Inferior parietal cortex (tissue), 1 donor: ENCODE results near the gene NSMCE4A.
"Not testable (repeated sequence)": the region's sequence is repeated elsewhere in the genome, so short reads cannot be mapped to it uniquely, and the experiment has no call there.

ENCODE experiments used
- DNase-seq: peaks from one replicate; pipeline ENCODE4 v3.0.0-alpha.2; 2016; ENCODE audit errors: extremely low spot score

NSMCE4A gene, protein sequence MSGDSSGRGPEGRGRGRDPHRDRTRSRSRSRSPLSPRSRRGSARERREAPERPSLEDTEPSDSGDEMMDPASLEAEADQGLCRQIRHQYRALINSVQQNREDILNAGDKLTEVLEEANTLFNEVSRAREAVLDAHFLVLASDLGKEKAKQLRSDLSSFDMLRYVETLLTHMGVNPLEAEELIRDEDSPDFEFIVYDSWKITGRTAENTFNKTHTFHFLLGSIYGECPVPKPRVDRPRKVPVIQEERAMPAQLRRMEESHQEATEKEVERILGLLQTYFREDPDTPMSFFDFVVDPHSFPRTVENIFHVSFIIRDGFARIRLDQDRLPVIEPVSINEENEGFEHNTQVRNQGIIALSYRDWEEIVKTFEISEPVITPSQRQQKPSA

DNA sequence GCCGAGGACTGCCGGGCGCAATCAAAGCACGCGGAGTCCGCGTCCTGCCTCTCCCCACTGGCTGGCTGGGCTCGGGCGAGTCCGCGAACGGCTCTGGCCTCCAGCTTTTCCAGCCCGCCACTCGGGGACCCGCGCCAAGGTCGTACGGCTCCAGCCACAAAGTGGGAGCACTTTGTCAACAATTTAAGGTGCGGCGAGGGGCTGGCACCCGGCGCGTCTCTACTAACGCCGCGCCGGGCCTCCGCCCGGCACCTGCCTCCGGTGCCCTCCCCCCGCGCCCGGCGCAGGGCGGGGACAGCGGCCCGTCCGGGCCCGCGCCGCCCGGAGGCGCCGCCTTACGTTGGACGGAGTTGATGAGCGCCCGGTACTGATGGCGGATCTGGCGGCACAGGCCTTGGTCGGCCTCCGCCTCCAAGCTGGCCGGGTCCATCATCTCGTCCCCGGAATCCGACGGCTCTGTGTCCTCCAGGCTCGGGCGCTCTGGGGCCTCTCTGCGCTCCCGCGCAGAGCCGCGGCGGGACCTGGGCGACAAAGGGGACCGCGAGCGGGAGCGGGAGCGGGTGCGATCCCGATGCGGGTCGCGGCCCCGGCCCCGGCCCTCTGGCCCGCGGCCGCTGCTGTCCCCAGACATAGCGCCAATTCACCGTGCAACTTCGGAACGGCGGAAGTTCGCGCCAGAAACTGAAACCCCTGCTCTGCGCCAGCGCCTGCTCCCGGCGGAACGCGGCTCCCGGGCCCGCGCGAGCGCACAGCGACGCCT, at the start of gene NSMCE4A:
Gene NSMCE4A, minus strand, starts transcription at position 683 of the 760 bp plus-strand sequence. Its CDS starts 52 bp downstream, at position 631.
- peak; percentile 77 for DNase-seq

DNA sequence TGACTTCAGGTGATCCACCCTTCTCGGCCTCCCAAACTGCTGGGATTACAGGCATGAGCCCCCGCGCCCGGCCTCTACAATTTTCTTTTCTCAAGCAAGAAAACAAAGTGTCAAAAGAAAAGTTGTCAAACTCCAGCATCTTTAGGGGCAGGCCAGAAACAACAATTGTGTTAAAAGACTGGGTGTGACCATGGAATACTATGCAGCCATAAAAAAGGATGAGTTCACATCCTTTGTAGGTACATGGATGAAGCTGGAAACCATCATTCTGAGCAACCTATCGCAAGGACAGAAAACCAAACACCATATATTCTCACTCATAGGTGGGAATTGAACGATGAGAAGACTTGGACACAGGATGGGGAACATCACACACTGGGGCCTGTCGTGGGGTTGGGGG, 48.2 kb upstream of the NSMCE4A start:
- not testable (repeated sequence) for DNase-seq

DNA sequence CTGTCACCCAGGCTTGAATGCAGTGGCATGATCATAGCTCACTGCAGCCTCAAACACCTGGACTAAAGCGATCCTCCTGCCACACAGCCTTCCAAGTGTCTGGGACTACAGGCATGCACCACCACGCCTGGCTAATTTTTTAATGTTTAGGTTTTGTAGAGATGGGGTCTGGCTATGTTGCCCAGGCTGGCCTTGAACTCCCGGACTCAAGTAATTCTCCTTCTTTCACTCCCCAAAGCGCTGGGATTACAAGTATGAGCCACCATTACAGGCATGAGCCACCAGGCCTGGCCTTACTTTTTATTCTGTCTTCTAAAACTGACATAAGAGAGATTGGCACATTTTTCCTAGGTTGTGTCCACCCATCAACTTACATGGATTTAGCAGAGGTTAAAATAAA, 47.3 kb upstream of the NSMCE4A start:
- DNase-seq: no peak

DNA sequence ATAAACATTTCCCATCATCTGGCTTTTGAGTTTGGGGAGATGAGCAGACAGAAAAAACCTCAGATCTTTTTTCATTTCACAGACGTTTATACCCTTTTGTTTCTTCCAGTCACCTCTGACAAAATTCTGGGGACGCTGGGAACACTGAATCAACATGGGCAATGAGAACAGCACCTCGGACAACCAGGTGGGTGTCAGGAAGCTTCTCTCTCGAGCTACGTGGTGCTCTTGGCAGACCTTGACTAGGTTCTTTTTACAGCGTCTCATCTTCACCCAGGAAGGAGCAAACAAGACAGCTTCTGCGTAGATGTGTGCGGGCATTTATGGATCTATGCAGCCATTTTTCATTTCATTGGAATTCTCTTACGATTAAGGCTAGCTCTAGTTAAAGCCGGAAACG, 46.8 kb upstream of the NSMCE4A start:
- no peak for DNase-seq

DNA sequence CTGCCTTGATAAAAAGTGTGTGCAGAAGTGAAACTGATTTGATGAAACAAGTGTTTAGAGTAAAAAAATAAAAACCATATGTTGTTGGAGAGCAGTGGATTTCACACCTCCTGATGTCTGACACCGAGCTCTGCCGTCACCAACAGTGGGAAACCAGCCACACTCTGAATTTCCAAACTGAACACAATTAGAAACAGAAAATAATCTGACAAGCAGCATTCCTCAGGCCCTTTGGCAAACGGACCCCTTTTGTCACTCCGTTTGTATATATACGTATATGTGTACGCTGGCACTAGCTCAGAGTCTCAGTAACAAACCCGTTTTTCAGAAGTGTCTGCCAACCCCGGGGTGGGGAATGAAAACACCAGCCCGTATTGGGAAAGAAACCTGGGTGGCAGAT, 46.4 kb upstream of the NSMCE4A start:
- peak; percentile 17 for DNase-seq

DNA sequence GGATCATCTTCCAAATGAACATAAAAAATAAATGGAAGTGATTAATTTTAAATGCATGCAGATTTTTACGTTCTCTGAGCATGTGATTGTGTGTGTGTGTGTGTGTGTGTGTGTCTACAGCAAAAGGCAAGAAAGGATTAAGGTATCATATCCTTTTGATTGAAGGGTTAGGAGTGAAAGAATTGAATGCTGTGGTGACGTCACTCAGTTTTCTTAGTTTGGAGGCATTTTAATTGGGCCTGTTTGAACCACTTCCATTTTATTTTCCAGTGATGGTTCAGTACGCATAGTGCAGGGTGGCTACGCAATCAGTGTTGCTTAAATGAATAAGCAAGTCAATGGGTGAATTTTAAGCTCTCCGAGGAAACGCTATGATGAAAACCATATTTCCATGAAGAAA, 45.2 kb upstream of the NSMCE4A start:
- DNase-seq: no peak

DNA sequence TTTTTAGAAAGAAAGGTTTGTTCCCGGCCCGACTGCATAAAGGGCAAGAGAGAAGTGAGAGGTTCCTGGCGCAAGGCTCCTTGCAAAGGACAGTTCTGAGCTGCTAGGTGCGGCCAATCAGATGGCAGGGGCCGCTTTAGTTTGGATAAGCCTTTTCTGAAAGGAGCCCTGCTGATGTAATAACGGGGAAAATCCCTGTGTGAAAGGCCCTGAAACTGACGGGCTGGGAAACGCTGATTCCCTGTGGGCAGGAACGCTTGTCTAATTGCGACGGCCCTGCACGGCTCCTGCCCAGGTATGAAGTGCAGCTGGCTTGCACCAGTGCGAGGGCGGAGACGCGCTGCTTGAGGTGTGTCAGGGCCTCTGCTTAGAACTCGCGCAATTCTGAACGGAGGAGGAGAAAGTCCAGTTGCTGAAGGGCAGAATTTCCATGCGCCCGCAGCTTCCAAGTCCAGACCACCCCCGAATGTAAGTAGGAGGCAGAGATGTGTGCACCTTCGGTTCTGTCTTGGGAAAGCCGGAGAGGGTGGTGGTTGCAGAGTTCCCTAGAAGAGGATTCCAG, 44.5 kb upstream of the NSMCE4A start:
- DNase-seq: no peak

DNA sequence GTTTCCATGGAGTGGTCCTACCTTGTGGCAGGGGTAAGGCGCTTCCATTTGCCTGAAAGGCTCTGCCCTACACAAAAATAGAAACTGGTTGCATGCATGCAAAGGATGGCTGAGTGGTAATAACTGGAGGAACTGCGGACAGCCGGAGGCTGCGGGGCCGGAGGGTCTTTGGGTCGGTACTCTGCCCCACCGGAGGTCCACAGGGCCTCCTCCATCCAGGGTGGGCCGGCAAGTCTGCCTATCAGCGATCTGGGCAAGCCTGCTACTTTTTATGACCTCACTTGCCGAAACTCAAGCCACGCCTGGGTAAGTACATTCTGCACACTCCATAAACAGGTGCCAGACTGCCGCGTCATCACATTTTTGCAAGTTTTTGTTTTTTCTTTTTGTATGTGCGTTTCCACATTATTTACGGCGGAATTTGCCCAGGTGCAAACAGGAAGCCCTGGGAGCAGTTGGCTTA, 44.0 kb upstream of the NSMCE4A start:
- no peak for DNase-seq

DNA sequence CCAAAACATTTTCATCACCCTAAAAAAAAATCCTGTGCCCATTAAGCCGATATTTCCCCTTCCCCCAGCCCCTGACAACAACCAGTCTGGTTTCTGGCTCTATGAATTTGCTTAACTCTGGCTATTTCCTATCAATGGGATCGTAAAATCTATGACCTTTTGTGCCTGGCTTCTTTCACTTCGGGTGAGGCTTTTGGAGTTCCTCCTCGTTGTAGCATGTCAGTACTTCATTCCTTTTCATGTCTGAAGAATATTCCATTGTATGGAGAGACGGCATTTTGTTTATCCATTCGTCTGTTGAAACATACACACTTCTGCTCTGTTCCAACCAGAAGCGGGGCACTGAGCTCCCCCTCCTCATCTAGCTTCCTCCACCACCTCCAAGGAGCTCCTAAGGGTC, 43.5 kb upstream of the NSMCE4A start:
- DNase-seq: no peak

DNA sequence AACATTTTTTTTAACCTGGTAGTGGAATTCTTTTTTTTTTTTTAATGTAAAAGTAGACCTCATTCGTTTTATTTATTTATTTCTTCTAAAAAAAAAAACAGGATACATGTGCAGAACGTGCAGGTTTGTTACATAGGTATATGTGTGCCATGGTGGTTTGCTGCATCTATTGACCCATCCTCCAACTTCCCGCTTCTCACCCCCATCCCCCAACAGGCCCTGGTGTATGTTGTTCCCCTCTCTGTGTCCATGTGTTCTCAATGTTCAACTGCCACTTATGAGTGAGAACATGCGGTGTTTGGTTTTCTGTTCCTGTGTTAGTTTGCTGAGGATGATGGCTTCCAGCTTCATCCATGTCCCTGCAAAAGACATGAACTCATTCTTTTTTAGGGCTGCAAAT, 42.9 kb upstream of the NSMCE4A start:
- not testable (repeated sequence) for DNase-seq

DNA sequence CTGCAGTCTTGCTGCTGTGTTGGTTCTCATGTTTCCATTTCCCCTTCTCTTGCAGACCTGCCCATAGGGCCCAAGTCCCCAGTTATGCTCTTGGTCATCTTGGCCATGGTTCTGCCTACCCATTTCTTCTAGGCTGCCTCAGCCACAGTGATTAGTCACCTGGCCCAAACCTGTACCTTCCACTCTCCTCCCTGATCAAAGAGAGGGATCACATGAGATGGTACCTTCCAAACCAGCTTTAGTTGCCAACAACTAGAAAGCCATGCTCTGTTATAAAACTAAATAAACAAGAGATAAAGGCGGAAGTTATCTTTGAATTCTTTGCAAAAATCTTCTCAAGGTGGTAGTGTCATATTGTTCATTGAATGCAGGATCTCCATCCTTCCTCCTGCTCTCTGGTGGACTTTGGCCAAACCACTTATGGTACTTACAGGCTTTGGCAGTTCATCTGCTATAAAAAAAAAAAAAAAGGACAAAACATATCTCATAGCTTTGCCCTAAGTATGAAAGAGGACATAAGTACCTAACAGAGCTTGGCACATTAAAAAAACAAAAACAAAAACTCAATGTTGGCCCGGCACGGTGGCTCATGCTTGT, 39.7 kb upstream of the NSMCE4A start:
- DNase-seq: no peak

DNA sequence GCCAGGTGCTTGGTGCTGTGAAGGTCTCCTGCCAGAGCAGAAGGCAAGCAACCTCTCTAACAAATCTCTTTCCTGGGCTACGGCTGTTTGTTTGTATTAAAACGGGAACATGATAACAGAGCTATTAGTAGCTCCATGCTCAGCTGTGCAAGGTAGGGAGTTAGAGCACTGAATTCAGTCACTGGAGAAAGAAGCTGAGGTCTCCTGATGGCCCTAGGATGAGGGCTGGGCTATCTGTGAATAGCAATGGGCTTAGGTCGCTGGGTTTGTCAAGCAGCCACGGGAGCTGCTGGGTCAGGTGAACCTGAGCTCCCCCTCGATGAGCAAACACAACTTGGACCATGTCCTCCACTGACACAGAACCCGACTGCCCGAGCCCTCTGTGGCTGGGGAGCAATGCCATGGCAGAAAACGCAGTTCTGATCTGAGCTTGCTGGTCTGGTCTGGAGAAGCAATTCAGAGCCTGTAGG, 38.3 kb upstream of the NSMCE4A start:
- no peak for DNase-seq

DNA sequence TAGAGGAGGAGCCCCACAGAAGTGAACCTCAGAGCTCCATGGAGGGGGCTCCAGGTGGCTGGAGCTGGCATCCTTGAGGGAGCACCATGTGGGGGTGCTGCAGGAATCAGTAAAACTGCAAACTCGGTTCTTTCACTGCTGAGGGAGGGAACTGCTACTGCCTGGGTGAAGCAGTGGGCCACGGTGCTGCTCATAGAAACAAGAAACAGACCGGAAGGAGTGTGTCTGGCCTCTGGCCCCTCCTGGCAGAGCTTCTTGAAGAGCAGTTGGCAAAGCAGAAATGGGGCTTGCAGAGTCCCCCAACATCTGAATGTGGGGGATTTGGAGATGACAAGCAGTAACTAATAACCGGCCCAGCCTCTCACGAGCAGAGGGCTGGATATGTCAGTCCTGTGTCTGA, 37.7 kb upstream of the NSMCE4A start:
- no peak for DNase-seq

DNA sequence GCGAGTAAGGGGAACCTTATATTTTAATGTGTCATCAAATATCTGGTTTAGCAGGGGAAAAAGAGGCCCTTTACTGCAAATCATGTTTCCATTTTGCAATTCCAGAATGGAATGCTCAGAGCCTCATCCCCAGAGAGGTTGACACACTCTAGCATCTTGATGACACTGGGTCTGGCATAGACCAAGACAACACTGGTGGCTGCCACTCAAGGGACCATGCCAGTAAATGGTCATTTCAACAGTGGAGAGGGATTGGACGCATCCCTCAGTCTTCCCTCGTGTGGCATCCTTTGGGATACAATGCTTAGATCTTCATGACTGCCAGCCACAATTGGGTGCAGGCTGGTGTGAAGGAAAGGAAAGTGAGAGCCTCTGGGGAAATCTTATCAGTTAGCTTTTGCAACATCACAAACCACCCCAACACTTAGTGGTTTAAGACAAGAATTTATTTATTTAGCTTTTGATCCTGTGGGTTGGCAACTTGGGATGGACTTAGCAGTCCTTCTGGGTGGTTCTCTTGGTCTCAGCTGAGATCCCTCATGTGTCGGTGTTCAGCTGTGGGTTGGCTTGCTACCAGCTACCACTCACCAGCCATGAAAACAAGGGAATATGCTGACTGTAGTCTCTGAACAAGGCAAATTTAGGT, 35.5 kb upstream of the NSMCE4A start:
- DNase-seq: no peak

DNA sequence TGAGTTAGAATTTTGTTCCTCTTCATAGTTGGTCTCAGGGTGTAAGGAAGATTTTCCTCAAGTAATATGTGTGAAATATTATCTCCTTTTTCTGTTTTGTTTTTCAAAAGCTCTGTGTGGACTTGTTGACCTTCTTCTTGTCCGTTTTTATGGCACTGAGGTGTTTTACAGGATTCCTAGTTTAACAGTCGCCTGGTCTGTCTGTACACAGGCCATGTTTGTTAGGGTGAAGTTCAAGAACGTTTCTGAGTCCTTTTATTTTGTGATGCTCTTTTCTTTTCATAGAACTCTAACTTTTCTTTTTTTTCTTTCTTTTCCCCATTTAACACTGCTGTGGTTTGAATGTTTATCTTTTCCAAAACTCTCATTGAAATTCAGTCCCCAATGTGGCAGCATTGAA, 32.4 kb upstream of the NSMCE4A start:
- no peak for DNase-seq

DNA sequence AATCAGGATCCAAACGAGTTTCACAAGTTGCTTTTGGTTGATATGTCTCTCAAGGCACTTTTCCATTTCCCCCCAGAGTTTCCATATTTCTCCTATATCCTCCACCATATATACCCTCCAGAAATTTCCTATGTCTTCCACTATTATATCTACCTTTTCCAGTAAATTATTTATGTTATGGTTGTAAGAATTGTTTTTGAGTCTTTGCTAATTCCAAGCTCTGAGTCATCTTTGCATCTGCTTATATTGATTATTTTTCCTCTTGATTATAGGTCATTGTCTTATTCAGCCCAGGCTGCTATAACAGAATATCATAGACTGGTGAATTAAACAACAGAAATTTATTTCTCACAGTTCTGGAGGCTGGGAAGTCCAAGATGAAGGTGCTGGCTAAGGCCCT, 26.7 kb upstream of the NSMCE4A start:
- DNase-seq: no peak

DNA sequence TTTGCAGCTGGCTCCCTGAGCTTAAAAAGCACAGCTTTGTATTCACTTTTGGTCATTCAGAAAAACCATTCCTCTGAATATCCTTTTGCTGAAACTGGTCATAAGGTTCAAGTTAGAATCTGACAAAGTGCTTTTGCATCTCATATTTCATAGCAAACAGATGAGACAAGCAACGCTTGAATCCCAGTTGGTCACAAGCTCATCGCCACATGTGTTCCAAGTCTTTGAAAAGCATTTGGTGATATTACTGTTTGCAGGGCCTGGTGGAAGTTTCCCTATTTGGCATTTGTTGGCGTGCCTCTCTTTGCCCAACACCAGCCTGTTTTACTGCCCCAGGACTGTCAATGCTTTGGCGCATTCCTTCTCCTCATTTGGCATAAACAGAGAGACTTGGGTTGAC, 24.3 kb upstream of the NSMCE4A start:
- DNase-seq: no peak

DNA sequence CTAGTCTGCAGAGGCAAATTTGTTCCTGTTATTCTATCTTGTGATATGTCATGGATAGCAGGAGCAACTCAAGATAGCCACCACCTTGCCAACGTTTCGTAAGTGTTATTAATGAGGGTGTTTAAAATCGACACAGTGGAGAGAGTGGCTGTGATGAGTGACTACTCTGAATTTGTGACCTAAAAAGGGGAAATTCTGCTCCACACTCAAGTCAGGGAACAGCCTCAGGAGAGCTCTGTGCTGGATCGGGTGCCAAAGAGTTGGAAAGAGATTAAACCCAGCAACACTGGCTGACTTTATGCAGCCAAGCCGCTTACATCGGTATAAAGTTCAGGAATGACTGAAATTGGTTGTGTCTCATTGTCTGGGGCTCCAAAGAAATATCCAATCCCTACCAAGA, 23.4 kb upstream of the NSMCE4A start:
- no peak for DNase-seq

DNA sequence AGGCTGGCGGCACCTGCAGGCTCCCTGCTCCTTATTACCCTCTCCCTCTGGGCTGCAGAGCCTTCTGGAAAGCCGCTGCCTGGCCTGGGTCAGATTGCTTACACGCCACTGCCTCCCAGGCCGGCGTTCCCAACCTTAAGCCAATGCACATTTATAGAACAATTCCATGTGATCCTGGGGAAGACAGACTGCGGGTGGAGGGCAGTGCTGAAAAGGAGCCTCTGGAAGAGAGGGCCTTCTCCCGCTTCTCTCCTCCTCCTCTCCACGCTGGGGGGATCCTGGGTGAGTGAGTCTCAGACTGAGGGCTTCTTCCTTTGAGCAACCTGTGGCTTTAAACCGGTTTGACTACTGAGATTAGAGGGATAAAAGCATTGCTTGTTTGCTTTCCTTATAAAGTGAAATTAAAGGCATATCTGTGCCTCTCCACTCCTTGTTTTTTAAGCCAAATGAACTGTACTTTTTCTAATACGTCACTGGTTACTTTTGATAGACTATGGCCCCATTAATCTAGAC, 19.5 kb upstream of the NSMCE4A start:
- DNase-seq: no peak

DNA sequence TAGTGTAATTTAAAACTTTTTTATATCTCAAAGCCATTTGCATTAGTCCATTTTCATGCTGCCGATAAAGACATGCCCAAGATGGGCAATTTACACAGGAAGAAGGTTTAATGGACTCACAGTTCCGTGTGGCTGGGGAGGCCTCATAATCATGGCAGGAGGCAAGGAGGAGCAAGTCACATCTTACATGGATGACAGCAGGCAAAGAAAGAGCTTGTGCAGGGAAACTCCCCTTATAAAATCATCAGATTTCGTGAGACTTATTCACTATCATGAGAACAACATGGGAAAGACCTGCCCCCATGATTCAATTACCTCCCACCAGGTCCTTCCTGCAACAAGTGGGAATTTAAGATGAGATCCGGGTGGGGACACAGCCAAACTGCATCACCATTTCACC, 16.7 kb upstream of the NSMCE4A start:
- DNase-seq: not testable (repeated sequence)

DNA sequence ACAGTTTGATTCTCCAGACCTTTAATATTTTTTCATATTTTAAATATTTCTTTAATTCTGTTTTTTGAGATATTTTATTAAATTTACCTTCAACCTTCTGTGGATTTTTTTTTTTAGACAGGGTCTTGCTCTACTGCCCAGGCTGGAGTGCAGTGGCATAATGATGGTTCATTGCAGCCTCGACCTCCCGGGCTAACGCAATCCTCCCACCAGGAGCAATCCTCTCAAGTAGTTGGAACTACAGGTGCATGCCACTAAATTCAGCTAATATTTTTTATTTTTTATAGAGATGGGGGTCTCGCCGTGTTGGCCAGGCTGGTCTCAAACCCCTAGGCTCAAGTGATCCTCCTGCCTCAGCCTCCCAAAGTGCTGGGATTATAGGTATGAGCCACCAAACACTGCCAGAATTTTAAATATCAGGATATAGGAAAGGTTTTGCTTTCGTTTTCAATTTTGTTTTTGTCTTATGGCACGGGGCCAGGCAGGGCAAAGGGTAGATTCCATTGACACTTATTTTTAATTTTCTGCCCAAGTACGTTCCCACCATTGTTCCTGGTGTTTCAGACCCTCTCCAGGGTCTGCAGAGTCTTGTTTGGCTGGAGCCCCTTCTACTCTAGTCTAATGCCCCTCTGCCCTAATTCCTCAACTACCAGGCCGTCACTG, 15.1 kb upstream of the NSMCE4A start:
- DNase-seq: no peak
